GM12878 (cell line): ENCODE data around the gene FOXP4. TPM values are rescaled to one million over a fixed set of nuclear protein-coding genes. Genes with fewer than 3 reads are reported as not detected.

Experiments
- ATAC-seq: fragments of 200-7000 bp; cut with Tn5 transposase; 3 replicates; pipeline ENCODE4 v1.9.1; 2020; ENCODE audit warnings: mild to moderate bottlenecking, moderate library complexity
- BruUV-seq: library from RNA; stranded (reverse); fragments of 400-500 nt; replicated peaks from 2 replicates; lab custom pipeline; 2021; lab: Mats Ljungman, UMichigan
- CTCF ChIA-PET: fragments of 300-600 bp; sonication (Branson Sonifier 250); formaldehyde crosslinking; extraction: SDS; loops from one replicate; lab custom pipeline; 2021; ENCODE audit warnings: inconsistent platforms; lab: Yijun Ruan, JAX
- POLR2A ChIA-PET: fragments of 350-600 bp; formaldehyde crosslinking; extraction: SDS; loops from one replicate; lab custom pipeline; 2021; ENCODE audit warnings: inconsistent platforms; lab: Charles Lee
- RAD21 ChIA-PET: fragments of 300-600 bp; sonication (Branson Sonifier 250); formaldehyde crosslinking; loops from one replicate; lab custom pipeline; 2023; ENCODE audit warnings: antibody characterized with exemption; ENCODE audit not compliant: unreplicated experiment; lab: Charles Lee
- SMC1A ChIA-PET: fragments of 300-600 bp; sonication (Branson Sonifier 250); formaldehyde crosslinking; loops from one replicate; lab custom pipeline; 2023; ENCODE audit not compliant: unreplicated experiment, uncharacterized antibody; lab: Charles Lee
- DNase-seq: peaks from one replicate; pipeline ENCODE4 v3.0.0-alpha.2; 2011; ENCODE audit warnings: low read depth, low spot score
- FAIRE-seq: peaks from 3 replicates; lab custom pipeline; 2011; peaks lifted over from hg19 to GRCh38; lab: Jason Lieb, UNC
- H2AFZ ChIP-seq: 2 replicates; pipeline ENCODE4 v1.6.0; 2011; ENCODE audit warnings: low read depth, low read length, control low read depth; ENCODE audit not compliant: control insufficient read depth
- H3K27ac ChIP-seq: 2 replicates; pipeline ENCODE4 v1.5.1; 2011; ENCODE audit warnings: control low read depth; ENCODE audit not compliant: control insufficient read depth, insufficient read depth
- H3K27me3 ChIP-seq, 2 experiments: replicated peaks in 1 of 2; 2 replicates each; pipeline versions ENCODE4 v1.6.0 to v1.6.1; 2011; ENCODE audit warnings: low read length in 1 of 2; ENCODE audit not compliant: control insufficient read depth in 2 of 2, insufficient read depth in 2 of 2
- H3K36me3 ChIP-seq, 2 experiments: 2 replicates each; pipeline ENCODE4 v1.5.1; 2011; ENCODE audit warnings: low read length in 1 of 2; ENCODE audit not compliant: control insufficient read depth in 2 of 2, insufficient read depth in 2 of 2
- H3K4me1 ChIP-seq: 2 replicates; pipeline ENCODE4 v1.6.1; 2011; ENCODE audit warnings: mild to moderate bottlenecking, low read length, moderate library complexity, mixed read lengths; ENCODE audit not compliant: control insufficient read depth, insufficient read depth
- H3K4me2 ChIP-seq: 2 replicates; pipeline ENCODE4 v1.6.0; 2011; ENCODE audit warnings: control low read depth; ENCODE audit not compliant: control insufficient read depth, insufficient read depth
- H3K4me3 ChIP-seq: fragments of 200-600 bp; sonication (generic); 2 replicates; pipeline ENCODE4 v1.5.1; 2016
- H3K79me2 ChIP-seq: 2 replicates; pipeline ENCODE4 v1.6.0; 2011; ENCODE audit warnings: low read length; ENCODE audit not compliant: control insufficient read depth, insufficient read depth
- H3K9ac ChIP-seq: 2 replicates; pipeline ENCODE4 v1.8.0; 2011; ENCODE audit warnings: low read length, control low read depth, mixed read lengths; ENCODE audit not compliant: control insufficient read depth, insufficient read depth
- H3K9me3 ChIP-seq: replicated peaks from 3 replicates; pipeline ENCODE4 v1.5.1; 2011; ENCODE audit warnings: mild to moderate bottlenecking, low read length; ENCODE audit not compliant: control insufficient read depth, insufficient read depth
- H4K20me1 ChIP-seq: 2 replicates; pipeline ENCODE4 v1.6.0; 2011; ENCODE audit not compliant: control insufficient read depth, insufficient read depth
- ASH2L ChIP-seq: fragments of 300-600, 200-600 bp; sonication (generic); IDR thresholded peaks from 2 replicates; pipeline ENCODE4 v1.6.1; 2017; ENCODE audit warnings: low read depth, mild to moderate bottlenecking, borderline replicate concordance
- CREM ChIP-seq: IDR thresholded peaks from 2 replicates; pipeline ENCODE4 v1.6.1; 2014; ENCODE audit warnings: antibody characterized with exemption, low read depth
- EZH2 ChIP-seq: IDR thresholded peaks from 2 replicates; pipeline ENCODE4 v1.6.1; 2012; ENCODE audit warnings: low read depth, mild to moderate bottlenecking, control low read depth, inconsistent platforms, low read length, borderline replicate concordance; ENCODE audit not compliant: control insufficient read depth
- IKZF1 ChIP-seq: fragments of 450-650 bp; conservative IDR thresholded peaks from 2 replicates; pipeline ENCODE4 v1.6.1; 2017; ENCODE audit warnings: antibody characterized with exemption, mild to moderate bottlenecking
- JUND ChIP-seq: IDR thresholded peaks from 2 replicates; pipeline ENCODE4 v1.6.1; 2012; ENCODE audit warnings: low read depth, mild to moderate bottlenecking, low read length, improper control_type of control experiment, moderate library complexity
- NBN ChIP-seq: fragments of 450-650 bp; IDR thresholded peaks from 2 replicates; pipeline ENCODE4 v1.6.1; 2016
- ZNF24 ChIP-seq: fragments of 450-650 bp; IDR thresholded peaks from 2 replicates; pipeline ENCODE4 v1.6.1; 2017; ENCODE audit warnings: antibody characterized with exemption, mild to moderate bottlenecking
- WGBS: methylation state at CpG from one replicate; pipeline ENCODE4 v1.1.6; 2016; ENCODE audit warnings: low lambda C conversion rate; ENCODE audit not compliant: insufficient replicate concordance, insufficient coverage; ENCODE audit errors: missing lambda C conversion rate; 5-methylcytosine and 5-hydroxymethylcytosine counted together
- in situ Hi-C: fragments of 300-500 bp; cut with MboI; formaldehyde crosslinking; loops from 9 replicates; pipeline ENCODE4 v1.14.3; 2018; ENCODE audit warnings: mixed read lengths
- intact Hi-C: fragments of 100-400 bp; cut with micrococcal nuclease; formaldehyde crosslinking; loops from one replicate; pipeline ENCODE4 v1.14.2; 2022; ENCODE audit not compliant: unreplicated experiment
- polyA plus RNA-seq, 11 experiments: library from polyadenylated mRNA; depleted of rRNA in 4 of 11; unstranded in 6 of 11; stranded (reverse) in 5 of 11; fragments of >200 nt; fragmentation: Nextera tagmentation in 4 of 11; fragmentation: Illumina TruSeq in 1 of 11; extraction: Ambion mirVana in 4 of 11; extraction: Trizol in 1 of 11; gene quantifications; 1 replicate in 1 of 11; 2 replicates in 10 of 11; pipeline versions ENCODE4 v1.2.1 to v1.2.3, GENCODE V29; 2011 to 2016; ENCODE audit warnings: inconsistent platforms in 2 of 11, missing spikeins in 2 of 11, low read depth in 1 of 11
- total RNA-seq, 4 experiments: library from RNA; depleted of rRNA in 3 of 4; stranded (reverse); fragments of >200 nt in 3 of 4; fragmentation: Illumina TruSeq in 1 of 4; extraction: Trizol in 1 of 4; gene quantifications; 2 replicates each; pipeline versions ENCODE4 v1.2.1 to v1.2.3, GENCODE V29; 2013 to 2021
- TF ChIP-seq, protein P1 (sequence below): IDR thresholded peaks from 2 replicates; pipeline ENCODE4 v1.6.1; 2012; ENCODE audit warnings: improper control_type of control experiment, low read depth, low read length; ENCODE audit not compliant: insufficient replicate concordance
- TF ChIP-seq, protein P2 (sequence below): fragments of 150-350 bp; IDR thresholded peaks from 2 replicates; pipeline ENCODE4 v1.6.1; 2016; ENCODE audit warnings: low read depth, low read length
- TF ChIP-seq, protein P3 (sequence below): fragments of 450-650 bp; IDR thresholded peaks from 2 replicates; pipeline ENCODE4 v1.6.1; 2017; ENCODE audit warnings: low read depth, mild to moderate bottlenecking, moderate library complexity

Gene FOXP4
- total and polyA plus RNA-seq, 10 of the 15 experiments (the other 5 are each of a cell fraction or from before 2014, with no cell fraction given): 0.31 to 46.1 (median 2.3) TPM

DNA sequence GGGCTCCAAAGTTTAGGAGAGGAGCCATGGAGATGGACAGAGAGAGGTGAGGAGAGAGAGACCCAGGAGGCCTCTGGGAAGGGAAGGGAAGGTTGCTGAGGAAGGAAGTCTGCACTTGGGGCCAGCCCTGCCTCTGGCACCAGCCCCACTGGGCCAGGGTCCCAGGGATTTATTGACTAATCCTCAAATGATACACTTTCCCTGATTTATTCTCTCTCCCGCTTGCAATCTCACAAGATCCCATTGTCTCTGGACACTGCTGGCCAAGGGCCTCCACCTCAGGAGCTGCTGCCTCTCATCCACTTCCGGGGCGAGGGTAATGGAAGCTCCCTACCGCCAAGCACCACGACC is 43.6 kb upstream of the FOXP4 start (continued):
- TF ChIP-seq, protein P1, sequence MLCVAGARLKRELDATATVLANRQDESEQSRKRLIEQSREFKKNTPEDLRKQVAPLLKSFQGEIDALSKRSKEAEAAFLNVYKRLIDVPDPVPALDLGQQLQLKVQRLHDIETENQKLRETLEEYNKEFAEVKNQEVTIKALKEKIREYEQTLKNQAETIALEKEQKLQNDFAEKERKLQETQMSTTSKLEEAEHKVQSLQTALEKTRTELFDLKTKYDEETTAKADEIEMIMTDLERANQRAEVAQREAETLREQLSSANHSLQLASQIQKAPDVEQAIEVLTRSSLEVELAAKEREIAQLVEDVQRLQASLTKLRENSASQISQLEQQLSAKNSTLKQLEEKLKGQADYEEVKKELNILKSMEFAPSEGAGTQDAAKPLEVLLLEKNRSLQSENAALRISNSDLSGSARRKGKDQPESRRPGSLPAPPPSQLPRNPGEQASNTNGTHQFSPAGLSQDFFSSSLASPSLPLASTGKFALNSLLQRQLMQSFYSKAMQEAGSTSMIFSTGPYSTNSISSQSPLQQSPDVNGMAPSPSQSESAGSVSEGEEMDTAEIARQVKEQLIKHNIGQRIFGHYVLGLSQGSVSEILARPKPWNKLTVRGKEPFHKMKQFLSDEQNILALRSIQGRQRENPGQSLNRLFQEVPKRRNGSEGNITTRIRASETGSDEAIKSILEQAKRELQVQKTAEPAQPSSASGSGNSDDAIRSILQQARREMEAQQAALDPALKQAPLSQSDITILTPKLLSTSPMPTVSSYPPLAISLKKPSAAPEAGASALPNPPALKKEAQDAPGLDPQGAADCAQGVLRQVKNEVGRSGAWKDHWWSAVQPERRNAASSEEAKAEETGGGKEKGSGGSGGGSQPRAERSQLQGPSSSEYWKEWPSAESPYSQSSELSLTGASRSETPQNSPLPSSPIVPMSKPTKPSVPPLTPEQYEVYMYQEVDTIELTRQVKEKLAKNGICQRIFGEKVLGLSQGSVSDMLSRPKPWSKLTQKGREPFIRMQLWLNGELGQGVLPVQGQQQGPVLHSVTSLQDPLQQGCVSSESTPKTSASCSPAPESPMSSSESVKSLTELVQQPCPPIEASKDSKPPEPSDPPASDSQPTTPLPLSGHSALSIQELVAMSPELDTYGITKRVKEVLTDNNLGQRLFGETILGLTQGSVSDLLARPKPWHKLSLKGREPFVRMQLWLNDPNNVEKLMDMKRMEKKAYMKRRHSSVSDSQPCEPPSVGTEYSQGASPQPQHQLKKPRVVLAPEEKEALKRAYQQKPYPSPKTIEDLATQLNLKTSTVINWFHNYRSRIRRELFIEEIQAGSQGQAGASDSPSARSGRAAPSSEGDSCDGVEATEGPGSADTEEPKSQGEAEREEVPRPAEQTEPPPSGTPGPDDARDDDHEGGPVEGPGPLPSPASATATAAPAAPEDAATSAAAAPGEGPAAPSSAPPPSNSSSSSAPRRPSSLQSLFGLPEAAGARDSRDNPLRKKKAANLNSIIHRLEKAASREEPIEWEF: no peak
- TF ChIP-seq ZNF24: no peak

DNA sequence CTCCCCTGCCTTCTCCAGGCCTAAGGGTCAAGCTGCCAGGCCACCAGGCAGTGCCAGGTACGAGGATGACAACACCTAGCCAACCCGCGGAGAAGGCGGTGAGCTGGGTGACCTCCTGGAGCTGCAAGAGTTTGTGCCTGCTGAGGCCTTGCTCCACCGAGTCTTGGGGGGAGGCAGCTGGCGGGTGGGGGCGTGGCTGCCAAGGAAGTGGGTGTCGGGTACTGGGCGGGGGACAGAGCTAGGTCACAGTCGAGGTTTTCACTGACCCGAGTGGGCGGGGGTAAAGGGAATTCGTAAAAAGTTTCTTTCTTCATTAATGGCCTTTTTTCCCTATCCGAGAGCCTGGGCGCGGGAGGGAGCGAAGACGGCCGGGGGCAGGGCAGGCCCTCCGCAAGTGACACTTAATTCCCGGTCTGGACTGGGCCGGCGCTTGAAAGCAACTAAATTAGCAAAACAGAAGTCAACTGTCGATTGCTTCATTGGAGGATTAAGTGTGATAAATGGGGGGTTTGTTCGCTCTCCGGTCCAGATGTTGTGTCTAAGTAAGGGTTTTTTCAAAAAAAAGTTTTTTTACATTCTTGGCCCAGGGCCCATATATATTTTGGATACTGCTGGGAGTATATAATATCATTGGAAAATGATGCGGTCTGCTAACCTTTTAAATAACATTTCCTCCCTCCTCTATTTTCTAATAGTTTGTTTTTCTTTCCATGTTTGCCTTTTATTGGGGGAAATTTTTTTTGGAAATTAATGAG is 43.1 kb upstream of the FOXP4 start:
- peaks cover 18% of the 10 kb centered on the region for H3K4me1 ChIP-seq
- TSS peak; percentile 50 for BruUV-seq
- no peak overlapping the region for H2AFZ ChIP-seq
- H3K36me3 ChIP-seq: no peaks in the 10 kb centered on the region
- ChIA-PET RAD21 (interaction anchor here (1.5 kb wide), 1 partner anchor 14 kb away, joined by 4 read pairs; no protein-coding TSS in a partner anchor), CTCF (no interaction called here), POLR2A (interaction anchor here (0.6 to 1.0 kb wide), 2 partner anchors 23 to 30 kb away, joined by 3 read pairs; no protein-coding TSS in a partner anchor), SMC1A (interaction anchor here (1.1 to 1.7 kb wide), 3 partner anchors 23 to 39 kb away, joined by 3 to 4 read pairs (median 3); no protein-coding TSS in a partner anchor)
- no peak for DNase-seq
- no peak overlapping the region for H3K9ac ChIP-seq
- no peak for FAIRE-seq
- no peak overlapping the region for H3K4me3 ChIP-seq
- intact Hi-C loops: no loop called here
- no peaks in the 10 kb centered on the region for H4K20me1 ChIP-seq
- H3K27me3 ChIP-seq: peaks cover 2 to 5% of the 10 kb centered on the region in 2 experiments
- WGBS: 63% methylated on average over 27 of the region's 27 CpGs
- no peak overlapping the region; the same call in 1 of the 2 replicates for H3K4me2 ChIP-seq
- no peaks in the 10 kb centered on the region for H3K9me3 ChIP-seq
- H3K79me2 ChIP-seq: no peaks in the 10 kb centered on the region
- H3K27ac ChIP-seq: no peak overlapping the region
- in situ Hi-C loops: no loop called here
- ATAC-seq: no peak
- TF ChIP-seq, protein P2, sequence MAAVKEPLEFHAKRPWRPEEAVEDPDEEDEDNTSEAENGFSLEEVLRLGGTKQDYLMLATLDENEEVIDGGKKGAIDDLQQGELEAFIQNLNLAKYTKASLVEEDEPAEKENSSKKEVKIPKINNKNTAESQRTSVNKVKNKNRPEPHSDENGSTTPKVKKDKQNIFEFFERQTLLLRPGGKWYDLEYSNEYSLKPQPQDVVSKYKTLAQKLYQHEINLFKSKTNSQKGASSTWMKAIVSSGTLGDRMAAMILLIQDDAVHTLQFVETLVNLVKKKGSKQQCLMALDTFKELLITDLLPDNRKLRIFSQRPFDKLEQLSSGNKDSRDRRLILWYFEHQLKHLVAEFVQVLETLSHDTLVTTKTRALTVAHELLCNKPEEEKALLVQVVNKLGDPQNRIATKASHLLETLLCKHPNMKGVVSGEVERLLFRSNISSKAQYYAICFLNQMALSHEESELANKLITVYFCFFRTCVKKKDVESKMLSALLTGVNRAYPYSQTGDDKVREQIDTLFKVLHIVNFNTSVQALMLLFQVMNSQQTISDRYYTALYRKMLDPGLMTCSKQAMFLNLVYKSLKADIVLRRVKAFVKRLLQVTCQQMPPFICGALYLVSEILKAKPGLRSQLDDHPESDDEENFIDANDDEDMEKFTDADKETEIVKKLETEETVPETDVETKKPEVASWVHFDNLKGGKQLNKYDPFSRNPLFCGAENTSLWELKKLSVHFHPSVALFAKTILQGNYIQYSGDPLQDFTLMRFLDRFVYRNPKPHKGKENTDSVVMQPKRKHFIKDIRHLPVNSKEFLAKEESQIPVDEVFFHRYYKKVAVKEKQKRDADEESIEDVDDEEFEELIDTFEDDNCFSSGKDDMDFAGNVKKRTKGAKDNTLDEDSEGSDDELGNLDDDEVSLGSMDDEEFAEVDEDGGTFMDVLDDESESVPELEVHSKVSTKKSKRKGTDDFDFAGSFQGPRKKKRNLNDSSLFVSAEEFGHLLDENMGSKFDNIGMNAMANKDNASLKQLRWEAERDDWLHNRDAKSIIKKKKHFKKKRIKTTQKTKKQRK: no peak
- TF ChIP-seq EZH2 (0 out of 2 replicates have a peak, but pooled peaks have one; percentile 36), CREM (no peak), ASH2L (no peak), NBN (no peak), IKZF1 (no peak), JUND (no peak)
- TF ChIP-seq, protein P3, sequence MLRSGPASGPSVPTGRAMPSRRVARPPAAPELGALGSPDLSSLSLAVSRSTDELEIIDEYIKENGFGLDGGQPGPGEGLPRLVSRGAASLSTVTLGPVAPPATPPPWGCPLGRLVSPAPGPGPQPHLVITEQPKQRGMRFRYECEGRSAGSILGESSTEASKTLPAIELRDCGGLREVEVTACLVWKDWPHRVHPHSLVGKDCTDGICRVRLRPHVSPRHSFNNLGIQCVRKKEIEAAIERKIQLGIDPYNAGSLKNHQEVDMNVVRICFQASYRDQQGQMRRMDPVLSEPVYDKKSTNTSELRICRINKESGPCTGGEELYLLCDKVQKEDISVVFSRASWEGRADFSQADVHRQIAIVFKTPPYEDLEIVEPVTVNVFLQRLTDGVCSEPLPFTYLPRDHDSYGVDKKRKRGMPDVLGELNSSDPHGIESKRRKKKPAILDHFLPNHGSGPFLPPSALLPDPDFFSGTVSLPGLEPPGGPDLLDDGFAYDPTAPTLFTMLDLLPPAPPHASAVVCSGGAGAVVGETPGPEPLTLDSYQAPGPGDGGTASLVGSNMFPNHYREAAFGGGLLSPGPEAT: no peak
